DMS 273 (cell line): Measurements from ENCODE around the gene MTMR3.
A peak's percentile ranks its signal among the peaks of the same experiment; 100 is the strongest.

Experiments
- DNase-seq: peaks from one replicate; lab custom pipeline; 2025; ENCODE audit not compliant: unreplicated experiment; lab: John Stamatoyannopoulos, UW

Gene MTMR3

GRCh38 chr22:30023099-30023660 is 140.2 kb downstream of the MTMR3 start:
- DNase-seq: no peak

- no peak for DNase-seq
These were observed 141.3 kb downstream of the MTMR3 start for GRCh38 chr22:30024231-30024630.

GRCh38 chr22:30025221-30025620 is 142.2 kb downstream of the MTMR3 start:
- no peak for DNase-seq

GRCh38 chr22:30026756-30027155 is 143.8 kb downstream of the MTMR3 start:
- no peak for DNase-seq

GRCh38 chr22:30027169-30027568 is 144.2 kb downstream of the MTMR3 start:
- DNase-seq: no peak

GRCh38 chr22:30027791-30028190 is 144.8 kb downstream of the MTMR3 start:
- DNase-seq: no peak

DNA sequence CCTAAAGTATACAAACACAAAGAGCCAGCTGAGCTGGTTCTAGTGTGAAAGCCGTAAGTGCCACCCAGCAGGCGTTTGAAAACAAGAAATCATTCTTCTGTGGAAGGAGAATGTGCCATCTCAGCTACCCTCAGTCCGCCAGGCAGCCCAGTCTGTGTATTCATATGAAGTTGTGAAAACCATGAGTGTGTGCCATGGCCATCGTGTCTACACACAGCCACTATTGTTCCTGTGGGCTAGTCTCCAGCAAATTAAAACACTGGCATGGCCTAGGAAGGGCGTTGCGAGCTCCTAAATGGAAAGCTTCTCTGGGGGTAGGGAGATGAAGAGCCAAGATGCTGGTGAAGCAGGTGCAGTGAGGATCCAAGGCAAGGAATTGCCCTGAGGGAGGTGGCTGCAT is 145.8 kb downstream of the MTMR3 start:
- no peak for DNase-seq

DNA sequence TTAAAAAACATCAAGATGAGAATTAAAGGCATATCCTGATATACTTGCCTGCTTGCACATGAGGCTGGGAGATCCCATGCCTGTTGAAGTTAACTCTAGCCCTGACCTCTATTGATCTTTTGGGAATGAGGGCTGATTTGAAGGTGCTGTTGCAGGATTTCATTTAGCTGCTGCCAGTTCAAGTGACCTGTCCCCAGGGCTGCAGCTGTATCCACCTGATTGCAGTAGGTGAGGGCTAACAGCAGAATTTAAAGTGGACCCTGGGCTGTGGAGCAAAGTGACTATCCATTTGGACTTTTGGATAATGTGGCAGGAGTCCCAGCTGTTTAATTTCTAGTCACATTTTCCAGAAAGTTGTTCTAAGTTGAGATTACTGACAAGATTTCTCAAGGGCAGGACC is 146.5 kb downstream of the MTMR3 start:
- no peak for DNase-seq

GRCh38 chr22:30030329-30030728 is 147.4 kb downstream of the MTMR3 start:
- no peak for DNase-seq

- no peak for DNase-seq
These were observed 148.4 kb downstream of the MTMR3 start for GRCh38 chr22:30031328-30031727.

DNA sequence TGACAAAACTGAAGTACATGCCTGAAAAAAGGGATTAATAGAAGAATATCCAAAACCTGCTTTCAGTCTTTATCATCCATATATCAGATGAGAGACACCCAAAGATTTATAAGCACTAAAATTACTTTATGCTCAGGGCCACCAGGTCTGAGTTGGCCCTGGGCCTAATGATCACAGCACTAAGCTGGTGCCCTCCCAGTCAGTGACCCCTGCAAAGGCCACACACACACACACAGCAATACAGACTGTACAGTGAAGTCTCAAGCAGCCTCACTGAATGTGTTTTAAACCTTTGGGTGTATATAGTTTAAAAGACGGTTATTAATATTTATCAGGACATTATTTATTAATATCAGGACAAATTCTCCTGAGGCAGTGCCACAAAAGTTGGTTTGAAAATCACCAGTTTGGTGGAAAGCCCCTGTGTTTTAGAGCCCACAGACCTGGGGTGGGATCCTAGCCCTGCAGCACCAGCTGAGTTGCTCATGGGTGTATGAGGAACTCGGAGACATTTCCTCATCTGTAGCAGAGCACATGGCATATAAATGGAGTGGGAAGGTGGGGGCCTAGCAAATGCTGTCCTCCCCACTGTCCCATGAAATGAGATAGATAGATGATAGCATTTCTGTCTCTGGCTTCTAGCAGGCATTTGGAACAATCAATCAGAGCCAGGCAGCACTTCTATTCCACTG is 148.9 kb downstream of the MTMR3 start:
- no peak for DNase-seq

GRCh38 chr22:30033137-30033536 is 150.2 kb downstream of the MTMR3 start:
- DNase-seq: no peak

DNA sequence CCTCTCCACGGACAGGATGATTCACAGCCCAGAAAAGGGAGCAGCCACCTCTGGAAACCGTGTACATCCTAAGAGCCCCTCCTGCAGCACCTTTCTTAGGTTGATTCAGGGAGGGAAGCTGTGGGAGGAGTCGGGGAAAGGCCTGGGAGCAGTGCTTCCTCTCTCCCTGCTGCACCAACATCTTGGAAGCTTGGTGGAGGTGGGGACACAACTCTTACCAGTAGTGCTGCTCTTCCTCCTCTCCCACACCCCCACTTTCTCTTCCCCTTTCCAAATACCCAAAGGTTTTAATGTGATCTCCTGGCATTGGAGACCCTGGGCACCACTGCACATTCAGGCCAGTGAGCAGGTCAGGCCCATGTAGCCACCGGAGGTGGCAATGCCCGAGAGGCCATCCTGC is 150.9 kb downstream of the MTMR3 start:
- DNase-seq: no peak

GRCh38 chr22:30036656-30037055 is 153.7 kb downstream of the MTMR3 start:
- no peak for DNase-seq

GRCh38 chr22:30038219-30038618 is 155.2 kb downstream of the MTMR3 start:
- DNase-seq: peak; percentile 5

DNA sequence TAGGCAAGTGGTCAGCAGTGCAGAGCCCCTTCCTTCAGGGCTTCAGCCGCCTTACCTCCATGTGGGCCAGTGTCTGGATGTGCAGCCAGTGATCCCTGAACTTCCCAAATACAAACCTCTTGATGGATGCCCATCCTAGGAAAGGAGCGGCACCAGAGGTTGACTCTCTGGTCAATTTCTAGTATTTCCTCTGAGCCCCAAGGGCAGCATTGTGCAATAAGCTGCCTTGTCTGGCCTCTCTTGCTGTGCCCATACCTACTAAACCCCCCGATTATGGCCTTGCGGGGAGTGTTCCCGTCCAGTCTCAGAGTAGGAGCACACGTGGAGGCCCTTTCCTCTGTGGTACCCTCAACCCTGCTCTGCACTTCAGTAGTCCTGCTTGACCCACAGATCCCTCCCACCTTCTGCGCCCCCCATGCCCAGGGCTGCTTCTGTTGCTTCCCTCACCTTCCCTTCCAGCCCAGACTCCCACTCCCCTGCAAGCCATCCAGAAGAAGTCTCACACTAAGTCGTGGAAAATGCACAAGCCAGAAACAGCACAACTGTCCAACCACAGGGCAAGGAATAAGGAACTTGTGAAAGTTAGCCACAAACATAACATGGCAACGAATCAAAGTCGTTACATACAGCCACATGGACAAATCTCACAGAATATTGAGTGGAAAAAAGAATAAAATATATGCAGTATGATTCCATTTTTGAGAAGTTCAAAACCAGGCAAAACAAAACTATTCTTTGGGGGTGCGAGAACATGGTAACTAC is 157.7 kb downstream of the MTMR3 start:
- DNase-seq: no peak

DNA sequence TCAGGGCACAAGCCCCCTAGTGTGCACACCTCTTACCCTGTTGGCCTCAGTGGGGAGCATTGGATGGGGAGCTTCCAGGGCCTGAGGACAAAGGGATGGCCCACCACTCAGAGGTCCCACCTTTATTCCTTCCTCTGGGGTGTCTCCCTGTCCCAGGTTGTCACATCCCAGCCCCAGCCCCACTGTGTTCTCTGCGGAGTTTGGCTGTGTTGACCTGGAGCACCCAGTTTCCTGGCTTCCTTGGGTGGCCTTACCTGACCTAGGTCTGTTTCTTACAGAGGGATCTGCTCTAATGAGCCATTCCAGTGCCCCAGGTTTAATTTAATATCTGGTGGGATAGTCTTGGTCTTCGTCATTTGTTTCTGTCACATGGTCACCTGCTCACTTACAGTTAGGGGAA is 158.5 kb downstream of the MTMR3 start:
- DNase-seq: no peak

DNA sequence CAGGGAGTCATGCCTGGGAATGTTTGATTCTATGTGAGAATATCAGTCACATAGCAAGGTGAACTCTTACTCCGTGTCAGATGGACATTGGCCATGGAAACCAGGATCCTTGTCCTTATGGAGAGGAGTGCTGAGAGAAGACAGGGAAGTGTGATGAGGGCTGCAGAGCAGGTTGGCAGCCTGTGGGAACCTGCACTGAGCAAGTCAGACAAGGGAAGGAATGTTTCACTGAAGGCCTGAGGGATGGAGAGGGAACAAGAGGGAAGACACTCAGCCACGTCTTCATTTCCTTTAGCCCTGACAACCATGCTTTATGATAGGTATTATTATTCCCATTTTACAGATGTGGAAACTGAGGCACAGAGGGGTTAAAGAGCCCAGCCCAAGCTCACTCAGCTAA is 158.9 kb downstream of the MTMR3 start:
- DNase-seq: no peak

DNA sequence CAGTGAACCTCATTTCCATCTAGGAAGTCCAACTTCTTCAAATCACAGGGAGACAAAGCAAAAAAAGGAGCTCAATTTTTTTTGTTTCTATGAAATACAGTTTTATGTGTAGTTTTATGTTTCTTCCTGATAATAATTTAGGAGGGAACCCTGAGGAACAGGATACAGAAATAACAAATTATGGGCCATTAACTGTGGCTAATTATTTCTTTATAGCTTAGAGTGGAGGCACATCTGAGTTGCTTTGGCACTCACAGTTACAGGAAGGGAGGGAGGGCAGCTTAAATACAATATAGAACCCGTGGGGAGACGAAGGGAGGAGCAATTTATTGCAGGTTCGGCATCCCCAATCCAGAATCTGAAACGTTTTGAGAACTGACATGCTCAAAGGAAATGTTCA is 160.2 kb downstream of the MTMR3 start:
- DNase-seq: no peak

GRCh38 chr22:30044369-30044768 is 161.4 kb downstream of the MTMR3 start:
- peak; percentile 10 for DNase-seq

- no peak for DNase-seq
These were observed 162.0 kb downstream of the MTMR3 start for GRCh38 chr22:30044881-30045493.

GRCh38 chr22:30045494-30045887 is 162.5 kb downstream of the MTMR3 start:
- DNase-seq: no peak
